K562 (cell line): ENCODE measurements around the gene AMOTL1. TPM values are rescaled to one million over a fixed set of nuclear protein-coding genes. Genes with fewer than 3 reads are reported as not detected.
A peak's percentile ranks its signal among the peaks of the same experiment; 100 is the strongest.

Experiments
- ATF2 ChIP-seq: sonication (generic); formaldehyde crosslinking; IDR thresholded peaks from 2 replicates; pipeline ENCODE4 v1.8.1; 2022; ENCODE audit warnings: missing genetic modification reagents
- ATF7 ChIP-seq: fragments of 450-650 bp; IDR thresholded peaks from 2 replicates; pipeline ENCODE4 v1.7.1; 2014; ENCODE audit warnings: mild to moderate bottlenecking, moderate library complexity
- CREB5 ChIP-seq: fragments of 250-450 bp; sonication (Bioruptor Pico); IDR thresholded peaks from 2 replicates; pipeline ENCODE4 v1.5.0; 2020; ENCODE audit warnings: mild to moderate bottlenecking
- ILF3 ChIP-seq: fragments of 450-650 bp; IDR thresholded peaks from 2 replicates; pipeline ENCODE4 v1.6.1; 2018; ENCODE audit warnings: antibody characterized with exemption, mild to moderate bottlenecking, moderate library complexity, borderline replicate concordance
- MBD1 ChIP-seq: fragments of 250-450 bp; sonication (Bioruptor Pico); IDR thresholded peaks from 2 replicates; pipeline ENCODE4 v1.8.0; 2022; ENCODE audit warnings: inconsistent platforms
- NFXL1 ChIP-seq: fragments of 450-650 bp; formaldehyde crosslinking; IDR thresholded peaks from 2 replicates; pipeline ENCODE4 v1.4.0; 2021; ENCODE audit warnings: mild to moderate bottlenecking
- NRF1 ChIP-seq, 2 experiments: fragments of 450-650 bp; IDR thresholded peaks in 1 of 2; conservative IDR thresholded peaks in 1 of 2; 2 replicates each; pipeline ENCODE4 v1.6.1; 2014; ENCODE audit warnings: mild to moderate bottlenecking in 2 of 2
- PHF8 ChIP-seq: fragments of 200-600 bp; sonication (generic); IDR thresholded peaks from 2 replicates; pipeline ENCODE4 v1.6.1; 2012; ENCODE audit warnings: mixed run types, mild to moderate bottlenecking, inconsistent platforms, low read length, moderate library complexity, borderline replicate concordance
- PML ChIP-seq: IDR thresholded peaks from 2 replicates; pipeline ENCODE4 v1.6.1; 2012; ENCODE audit warnings: low read length, inconsistent platforms
- PREB ChIP-seq: sonication (generic); formaldehyde crosslinking; IDR thresholded peaks from 2 replicates; pipeline ENCODE4 v1.8.1; 2023; ENCODE audit warnings: mild to moderate bottlenecking, missing genetic modification reagents
- TSC22D4 ChIP-seq: fragments of 450-650 bp; IDR thresholded peaks from 2 replicates; pipeline ENCODE4 v1.6.1; 2016; ENCODE audit warnings: missing genetic modification characterization, missing biosample characterization, control low read depth
- ZNF124 ChIP-seq: sonication (generic); formaldehyde crosslinking; IDR thresholded peaks from 2 replicates; pipeline ENCODE4 v1.8.1; 2022; ENCODE audit warnings: missing genetic modification reagents
- ZNF140 ChIP-seq: fragments of 250-450 bp; sonication (Bioruptor Pico); IDR thresholded peaks from 2 replicates; pipeline ENCODE4 v1.8.0; 2021; ENCODE audit warnings: moderate library complexity, mild to moderate bottlenecking, inconsistent platforms
- ZNF354B ChIP-seq: fragments of 250-450 bp; sonication (Bioruptor Pico); IDR thresholded peaks from 2 replicates; pipeline ENCODE4 v1.4.0; 2020
- ZNF655 ChIP-seq: fragments of 250-450 bp; sonication (Bioruptor Pico); IDR thresholded peaks from 2 replicates; pipeline ENCODE4 v1.5.0; 2021
- polyA plus RNA-seq, 8 experiments: library from polyadenylated mRNA; depleted of rRNA in 4 of 8; stranded (reverse) in 5 of 8; unstranded in 3 of 8; fragments of >200 nt; fragmentation: Nextera tagmentation in 2 of 8; fragmentation: Illumina TruSeq in 1 of 8; extraction: Ambion mirVana in 2 of 8; extraction: Trizol in 1 of 8; gene quantifications; 2 replicates each; pipeline versions ENCODE4 v1.2.1 to v1.2.3, GENCODE V29; 2011 to 2014; ENCODE audit warnings: inconsistent platforms in 1 of 8, missing spikeins in 1 of 8
- total RNA-seq, 7 experiments: library from RNA; depleted of rRNA in 6 of 7; stranded (reverse); fragments of >200 nt in 6 of 7; fragmentation: Illumina TruSeq in 2 of 7; extraction: Trizol in 2 of 7; gene quantifications; 2 replicates each; pipeline versions ENCODE4 v1.2.1 to v1.2.3, GENCODE V29; 2011 to 2021; ENCODE audit warnings: low replicate concordance in 1 of 7
- TF ChIP-seq, protein P1 (sequence below): sonication (generic); formaldehyde crosslinking; IDR thresholded peaks from 2 replicates; pipeline ENCODE4 v1.8.1; 2023; ENCODE audit warnings: mild to moderate bottlenecking, missing genetic modification reagents
- TF ChIP-seq, protein P2 (sequence below): fragments of 450-650 bp; formaldehyde crosslinking; IDR thresholded peaks from 2 replicates; pipeline ENCODE4 v1.4.0; 2020; ENCODE audit warnings: mild to moderate bottlenecking, moderate library complexity

AMOTL1 gene
- total and polyA plus RNA-seq, 9 of the 15 experiments (the other 6 are each of a cell fraction or from before 2014, with no cell fraction given): 4.0 to 35.4 (median 14.0) TPM

DNA sequence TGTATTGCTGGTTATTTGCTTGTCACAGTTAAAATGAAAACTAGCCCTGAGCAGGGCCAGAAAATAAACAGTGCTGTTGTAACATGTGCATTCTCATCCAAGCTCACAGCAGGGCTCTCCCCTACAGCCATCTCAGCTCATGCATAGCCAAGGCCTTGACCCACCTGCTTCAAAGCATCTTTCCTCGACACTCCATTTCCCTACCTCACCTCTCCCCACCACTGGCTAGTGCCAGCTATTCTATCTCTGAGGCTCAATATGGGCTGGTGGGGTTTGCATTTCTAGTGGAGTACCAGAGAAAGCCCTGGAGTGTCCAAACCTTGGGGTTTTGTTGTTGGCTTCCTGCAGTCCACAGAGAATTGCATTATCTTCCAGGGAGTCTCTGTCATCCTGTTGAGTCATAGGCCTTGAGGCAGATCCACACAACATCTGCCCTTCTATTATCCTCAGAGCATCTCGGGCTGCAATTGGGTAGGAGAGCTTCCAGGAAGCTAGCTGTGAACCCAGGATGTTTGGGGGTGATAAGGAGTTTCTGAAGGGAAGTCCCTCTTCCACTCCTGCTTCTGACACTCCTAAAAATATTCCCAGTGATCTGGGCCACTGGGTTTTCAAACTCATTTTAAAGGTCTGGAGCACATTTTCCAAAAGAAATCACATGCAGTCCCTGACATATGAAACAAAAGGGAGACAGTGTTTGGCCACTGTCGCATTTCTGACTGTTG lies 36.1 kb upstream of the AMOTL1 start (continued):
- TF ChIP-seq ATF2 (CRISPR knock-in tag): no peak
- TF ChIP-seq ZNF140: no peak
- TF ChIP-seq, protein P1, sequence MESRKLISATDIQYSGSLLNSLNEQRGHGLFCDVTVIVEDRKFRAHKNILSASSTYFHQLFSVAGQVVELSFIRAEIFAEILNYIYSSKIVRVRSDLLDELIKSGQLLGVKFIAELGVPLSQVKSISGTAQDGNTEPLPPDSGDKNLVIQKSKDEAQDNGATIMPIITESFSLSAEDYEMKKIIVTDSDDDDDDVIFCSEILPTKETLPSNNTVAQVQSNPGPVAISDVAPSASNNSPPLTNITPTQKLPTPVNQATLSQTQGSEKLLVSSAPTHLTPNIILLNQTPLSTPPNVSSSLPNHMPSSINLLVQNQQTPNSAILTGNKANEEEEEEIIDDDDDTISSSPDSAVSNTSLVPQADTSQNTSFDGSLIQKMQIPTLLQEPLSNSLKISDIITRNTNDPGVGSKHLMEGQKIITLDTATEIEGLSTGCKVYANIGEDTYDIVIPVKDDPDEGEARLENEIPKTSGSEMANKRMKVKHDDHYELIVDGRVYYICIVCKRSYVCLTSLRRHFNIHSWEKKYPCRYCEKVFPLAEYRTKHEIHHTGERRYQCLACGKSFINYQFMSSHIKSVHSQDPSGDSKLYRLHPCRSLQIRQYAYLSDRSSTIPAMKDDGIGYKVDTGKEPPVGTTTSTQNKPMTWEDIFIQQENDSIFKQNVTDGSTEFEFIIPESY (CRISPR knock-in tag): no peak
- no peak for TF ChIP-seq MBD1 (CRISPR knock-in tag)
- no peak for TF ChIP-seq PML
- TF ChIP-seq NRF1 (conservative IDR thresholded peaks at IDR 0.05 in 1 of 2, IDR thresholded peaks at IDR 0.05 in 1 of 2): no peak
- TF ChIP-seq CREB5 (CRISPR knock-in tag): no peak
- TF ChIP-seq, protein P2, sequence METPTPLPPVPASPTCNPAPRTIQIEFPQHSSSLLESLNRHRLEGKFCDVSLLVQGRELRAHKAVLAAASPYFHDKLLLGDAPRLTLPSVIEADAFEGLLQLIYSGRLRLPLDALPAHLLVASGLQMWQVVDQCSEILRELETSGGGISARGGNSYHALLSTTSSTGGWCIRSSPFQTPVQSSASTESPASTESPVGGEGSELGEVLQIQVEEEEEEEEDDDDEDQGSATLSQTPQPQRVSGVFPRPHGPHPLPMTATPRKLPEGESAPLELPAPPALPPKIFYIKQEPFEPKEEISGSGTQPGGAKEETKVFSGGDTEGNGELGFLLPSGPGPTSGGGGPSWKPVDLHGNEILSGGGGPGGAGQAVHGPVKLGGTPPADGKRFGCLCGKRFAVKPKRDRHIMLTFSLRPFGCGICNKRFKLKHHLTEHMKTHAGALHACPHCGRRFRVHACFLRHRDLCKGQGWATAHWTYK (CRISPR knock-in tag): no peak
- no peak for TF ChIP-seq ZNF354B (CRISPR knock-in tag)
- peak; percentile 77 for TF ChIP-seq ATF7
- no peak for TF ChIP-seq ZNF655 (CRISPR knock-in tag)
- TF ChIP-seq ILF3: no peak
- no peak for TF ChIP-seq PREB
- no peak for TF ChIP-seq TSC22D4 (tag)
- no peak for TF ChIP-seq ZNF124 (CRISPR knock-in tag)
- 0 out of 2 replicates have a peak, but pooled peaks have one; percentile 16 for TF ChIP-seq NFXL1 (CRISPR knock-in tag)
- TF ChIP-seq PHF8: no peak
